Neural progenitor cell (in vitro differentiated cells): Measurements from ENCODE around the gene TBCD.

Experiments
- EZH2 ChIP-seq: fragments of 200-600 bp; sonication (generic); IDR thresholded peaks from 2 replicates; pipeline ENCODE4 v1.6.1; 2017; ENCODE audit warnings: antibody characterized with exemption, mild to moderate bottlenecking, moderate library complexity
- EZH2phosphoT487 ChIP-seq: fragments of 200-600 bp; sonication (generic); IDR thresholded peaks from 2 replicates; pipeline ENCODE4 v1.6.1; 2017; ENCODE audit warnings: antibody characterized with exemption
- TF ChIP-seq, protein P1 (sequence below): fragments of 200-600 bp; sonication (generic); IDR thresholded peaks from 2 replicates; pipeline ENCODE4 v1.5.1; 2017; ENCODE audit warnings: antibody characterized with exemption, mild to moderate bottlenecking

DNA sequence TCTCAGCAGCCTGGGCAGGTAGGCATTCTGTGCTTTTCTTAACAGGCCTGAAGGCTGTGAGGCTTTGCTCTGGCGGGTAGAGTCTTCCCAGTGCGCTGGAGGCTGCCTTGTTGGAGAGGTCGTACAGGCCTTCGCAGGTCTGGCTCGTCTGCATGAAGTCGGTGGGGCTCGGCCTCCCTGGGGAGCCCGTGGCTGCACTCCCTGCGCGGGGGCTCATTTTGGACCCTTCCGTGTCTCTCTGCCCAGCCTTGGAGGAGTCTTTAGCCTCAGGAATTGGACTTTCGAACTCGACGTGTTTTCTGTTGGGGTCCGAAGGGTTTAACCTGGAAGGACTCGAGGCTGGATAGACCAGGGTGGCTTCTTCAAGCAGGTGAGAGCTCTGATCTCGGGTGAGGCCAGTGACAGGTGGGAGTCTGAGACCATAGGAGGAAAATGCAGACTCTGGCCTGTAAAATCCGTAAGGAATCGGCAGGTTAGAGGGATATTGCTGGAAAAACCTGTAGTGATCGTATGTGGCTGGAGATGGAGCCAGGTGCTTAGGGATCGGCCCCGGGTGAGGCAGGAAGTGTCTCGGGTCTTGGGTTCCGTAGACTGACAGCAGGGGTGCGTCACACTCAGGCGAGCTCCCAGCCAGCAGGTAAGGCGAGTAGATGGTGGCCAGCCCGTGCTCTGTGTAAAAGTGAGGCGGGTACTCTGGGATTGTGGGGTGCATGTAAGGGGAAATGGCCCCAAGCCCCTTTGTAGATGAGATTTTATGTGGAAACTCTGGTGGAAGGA is 79.4 kb downstream of the TBCD start:
- TF ChIP-seq EZH2, result no peak
- TF ChIP-seq, protein P1, sequence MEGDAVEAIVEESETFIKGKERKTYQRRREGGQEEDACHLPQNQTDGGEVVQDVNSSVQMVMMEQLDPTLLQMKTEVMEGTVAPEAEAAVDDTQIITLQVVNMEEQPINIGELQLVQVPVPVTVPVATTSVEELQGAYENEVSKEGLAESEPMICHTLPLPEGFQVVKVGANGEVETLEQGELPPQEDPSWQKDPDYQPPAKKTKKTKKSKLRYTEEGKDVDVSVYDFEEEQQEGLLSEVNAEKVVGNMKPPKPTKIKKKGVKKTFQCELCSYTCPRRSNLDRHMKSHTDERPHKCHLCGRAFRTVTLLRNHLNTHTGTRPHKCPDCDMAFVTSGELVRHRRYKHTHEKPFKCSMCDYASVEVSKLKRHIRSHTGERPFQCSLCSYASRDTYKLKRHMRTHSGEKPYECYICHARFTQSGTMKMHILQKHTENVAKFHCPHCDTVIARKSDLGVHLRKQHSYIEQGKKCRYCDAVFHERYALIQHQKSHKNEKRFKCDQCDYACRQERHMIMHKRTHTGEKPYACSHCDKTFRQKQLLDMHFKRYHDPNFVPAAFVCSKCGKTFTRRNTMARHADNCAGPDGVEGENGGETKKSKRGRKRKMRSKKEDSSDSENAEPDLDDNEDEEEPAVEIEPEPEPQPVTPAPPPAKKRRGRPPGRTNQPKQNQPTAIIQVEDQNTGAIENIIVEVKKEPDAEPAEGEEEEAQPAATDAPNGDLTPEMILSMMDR, result no peak
- TF ChIP-seq EZH2phosphoT487, result no peak
